ENCODE results near the gene SEMA6C. TPM values are rescaled to one million over a fixed set of nuclear protein-coding genes. Genes with fewer than 3 reads are reported as not detected.

Gene SEMA6C
- polyA plus RNA-seq, 3 donors: 0.39 to 1.4 (median 0.97) TPM

DNA sequence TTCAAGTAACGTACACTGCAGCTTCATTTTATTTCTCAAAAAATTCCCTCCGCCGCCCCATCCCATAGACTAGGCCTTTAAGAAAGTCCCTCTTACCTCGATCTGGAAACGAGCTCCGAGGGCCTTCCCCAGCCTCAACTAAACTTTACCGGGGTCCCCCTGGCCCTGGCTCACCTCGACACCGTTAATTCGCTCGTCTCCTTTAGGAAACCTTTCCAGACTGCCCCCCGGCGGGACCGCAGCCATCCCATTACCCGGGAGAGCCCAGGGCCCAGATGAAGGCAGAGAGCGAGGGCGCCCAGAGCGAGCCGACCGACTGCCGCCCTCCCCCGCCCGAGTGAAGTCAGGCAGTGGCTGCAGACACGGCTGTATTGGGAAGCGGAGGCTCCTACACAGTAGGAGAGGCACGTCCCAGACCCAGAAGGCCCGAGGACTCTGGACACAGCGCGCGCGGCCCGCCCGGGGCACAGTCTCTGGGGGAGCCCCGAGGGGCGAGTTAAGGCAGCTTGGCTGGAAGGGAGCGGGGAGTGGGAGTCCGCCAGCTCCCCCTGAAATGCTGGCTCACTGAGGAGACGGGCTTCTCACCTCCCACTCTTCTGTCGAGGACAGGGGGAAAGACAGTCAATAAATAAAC lies 14.6 kb downstream of the SEMA6C start:
- Histone ChIP-seq H3K4me3 (replicated peaks in 1 of 3; ENCODE audit: low read depth in 2 of 3, low read length in 3 of 3) (peak overlapping the region in 2 of 3 experiments; percentile 38 to 76), H3K36me3 (replicated peaks in 1 of 2; ENCODE audit: control insufficient read depth in 1 of 2, insufficient read depth in 2 of 2, low read length in 2 of 2) (no peaks in the 10 kb centered on the region), H3K9me3 (replicated peaks in 1 of 2; ENCODE audit: control insufficient read depth in 1 of 2, insufficient read depth in 1 of 2, low read length in 2 of 2) (no peaks in the 10 kb centered on the region), H3K4me1 (ENCODE audit: control insufficient read depth in 1 of 2, insufficient read depth in 2 of 2, low read length in 2 of 2) (peaks cover 14 to 16% of the 10 kb centered on the region in 2 donors), H4K20me1 (ENCODE audit: insufficient read depth, low read length) (no peaks in the 10 kb centered on the region), H3K9ac (ENCODE audit: insufficient read depth, low read length, poor library complexity, severe bottlenecking) (peak overlapping the region; percentile 25), H3K4me2 (replicated peaks; ENCODE audit: extremely low read depth, low read length, poor library complexity, severe bottlenecking) (peak overlapping the region; percentile 81), H3K27ac (ENCODE audit: low read depth in 1 of 2, low read length in 2 of 2) (no peak overlapping the region), H3K27me3 (ENCODE audit: control insufficient read depth in 2 of 2, insufficient read depth in 2 of 2, low read length in 2 of 2) (peaks cover 0 to 8% of the 10 kb centered on the region in 2 donors), H2AFZ (ENCODE audit: insufficient read depth, low read depth, low read length, poor library complexity, severe bottlenecking) (peak overlapping the region; percentile 93), H3K79me2 (ENCODE audit: insufficient read depth, low read length) (no peaks in the 10 kb centered on the region)
- TF ChIP-seq, protein P1, sequence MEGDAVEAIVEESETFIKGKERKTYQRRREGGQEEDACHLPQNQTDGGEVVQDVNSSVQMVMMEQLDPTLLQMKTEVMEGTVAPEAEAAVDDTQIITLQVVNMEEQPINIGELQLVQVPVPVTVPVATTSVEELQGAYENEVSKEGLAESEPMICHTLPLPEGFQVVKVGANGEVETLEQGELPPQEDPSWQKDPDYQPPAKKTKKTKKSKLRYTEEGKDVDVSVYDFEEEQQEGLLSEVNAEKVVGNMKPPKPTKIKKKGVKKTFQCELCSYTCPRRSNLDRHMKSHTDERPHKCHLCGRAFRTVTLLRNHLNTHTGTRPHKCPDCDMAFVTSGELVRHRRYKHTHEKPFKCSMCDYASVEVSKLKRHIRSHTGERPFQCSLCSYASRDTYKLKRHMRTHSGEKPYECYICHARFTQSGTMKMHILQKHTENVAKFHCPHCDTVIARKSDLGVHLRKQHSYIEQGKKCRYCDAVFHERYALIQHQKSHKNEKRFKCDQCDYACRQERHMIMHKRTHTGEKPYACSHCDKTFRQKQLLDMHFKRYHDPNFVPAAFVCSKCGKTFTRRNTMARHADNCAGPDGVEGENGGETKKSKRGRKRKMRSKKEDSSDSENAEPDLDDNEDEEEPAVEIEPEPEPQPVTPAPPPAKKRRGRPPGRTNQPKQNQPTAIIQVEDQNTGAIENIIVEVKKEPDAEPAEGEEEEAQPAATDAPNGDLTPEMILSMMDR (IDR thresholded peaks at IDR 0.05): no peak
- H3K27ac Mint-ChIP-seq: no peak overlapping the region
- peaks cover 0 to 3% (median 0%) of the 10 kb centered on the region in 7 donors for H3K9me3 Mint-ChIP-seq
- H3K4me3 Mint-ChIP-seq: peak overlapping the region; percentile 80 to 88
- WGBS (ENCODE audit: insufficient coverage): 82% methylated on average over 37 of the region's 39 CpGs
- intact Hi-C loops (cut with micrococcal nuclease): no loop called here
- DNase-seq: no peak
- H3K36me3 Mint-ChIP-seq: no peaks in the 10 kb centered on the region
- H3K27me3 Mint-ChIP-seq (ENCODE audit: low read depth in 3 of 3): peaks cover 8 to 14% (median 8%) of the 10 kb centered on the region in 3 donors
- peaks cover 15% of the 10 kb centered on the region for H3K4me1 Mint-ChIP-seq

DNA sequence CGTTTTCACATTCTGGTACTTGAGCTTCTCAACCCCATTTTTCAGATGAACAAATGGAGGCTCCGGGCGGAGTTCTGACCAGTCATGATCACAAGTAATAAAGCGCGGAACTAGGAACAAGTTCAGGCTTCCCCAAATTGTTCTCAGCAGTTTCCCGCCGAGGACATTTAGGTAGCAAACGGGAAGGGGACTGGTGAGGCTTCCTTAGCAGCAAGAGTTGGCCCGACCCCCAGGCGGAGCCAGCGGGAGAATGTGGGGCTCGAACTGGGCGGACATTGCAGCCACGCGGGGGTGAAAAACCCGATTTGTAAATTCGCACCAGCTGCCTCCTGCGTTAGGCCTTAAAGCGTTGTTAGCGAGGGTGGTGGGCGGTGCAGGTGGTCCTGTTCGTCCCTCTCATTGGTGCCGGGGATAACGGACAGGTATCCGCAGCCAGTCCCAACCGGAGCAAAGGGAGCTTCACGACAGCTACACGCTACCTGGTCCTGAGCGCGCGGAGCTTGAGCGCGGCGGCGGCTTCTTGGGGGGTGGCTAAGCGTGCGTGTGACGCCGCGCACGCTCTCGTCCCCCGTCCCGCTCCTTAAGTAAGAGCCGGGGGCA lies 15.3 kb downstream of the SEMA6C start:
- Histone ChIP-seq H4K20me1 (ENCODE audit: insufficient read depth, low read length) (no peaks in the 10 kb centered on the region), H3K36me3 (replicated peaks in 1 of 2; ENCODE audit: control insufficient read depth in 1 of 2, insufficient read depth in 2 of 2, low read length in 2 of 2) (no peaks in the 10 kb centered on the region), H3K4me1 (ENCODE audit: control insufficient read depth in 1 of 2, insufficient read depth in 2 of 2, low read length in 2 of 2) (peaks cover 14 to 16% of the 10 kb centered on the region in 2 donors), H3K79me2 (ENCODE audit: insufficient read depth, low read length) (no peaks in the 10 kb centered on the region), H3K27me3 (ENCODE audit: control insufficient read depth in 2 of 2, insufficient read depth in 2 of 2, low read length in 2 of 2) (peaks cover 0 to 8% of the 10 kb centered on the region in 2 donors), H3K9ac (ENCODE audit: insufficient read depth, low read length, poor library complexity, severe bottlenecking) (peak overlapping the region; percentile 25), H3K27ac (ENCODE audit: low read depth in 1 of 2, low read length in 2 of 2) (no peak overlapping the region), H3K4me3 (replicated peaks in 1 of 3; ENCODE audit: low read depth in 2 of 3, low read length in 3 of 3) (peak overlapping the region; percentile 36 to 76 (median 38)), H2AFZ (ENCODE audit: insufficient read depth, low read depth, low read length, poor library complexity, severe bottlenecking) (peak overlapping the region; percentile 93), H3K4me2 (replicated peaks; ENCODE audit: extremely low read depth, low read length, poor library complexity, severe bottlenecking) (peak overlapping the region; percentile 81), H3K9me3 (replicated peaks in 1 of 2; ENCODE audit: control insufficient read depth in 1 of 2, insufficient read depth in 1 of 2, low read length in 2 of 2) (no peaks in the 10 kb centered on the region)
- 2% methylated on average over 44 of the region's 45 CpGs for WGBS (ENCODE audit: insufficient coverage)
- Mint-ChIP-seq H3K27me3 (ENCODE audit: low read depth in 3 of 3) (peaks cover 8 to 14% (median 8%) of the 10 kb centered on the region in 3 donors), H3K36me3 (no peaks in the 10 kb centered on the region), H3K9me3 (peaks cover 0 to 1% (median 0%) of the 10 kb centered on the region in 7 donors), H3K4me3 (peak overlapping the region; percentile 80 to 88), H3K4me1 (peaks cover 15% of the 10 kb centered on the region), H3K27ac (peak overlapping the region in 1 of 7 donors; percentile 40)
- DNase-seq: peak; percentile 39 to 53 (median 41)
- TF ChIP-seq, protein P1 (IDR thresholded peaks at IDR 0.05): no peak
- intact Hi-C loops (cut with micrococcal nuclease): no loop called here

Data from CD14-positive monocyte (primary cell).